NK-92 (cell line): ENCODE data around the gene HMGCL.

ENCODE experiments used
- DNase-seq: peaks from one replicate; lab custom pipeline; 2025; ENCODE audit not compliant: unreplicated experiment; lab: John Stamatoyannopoulos, UW

The HMGCL gene

GRCh38 chr1:23779826-23780371, 45.3 kb downstream of the HMGCL start:
- no peak for DNase-seq

GRCh38 chr1:23777979-23778814, 47.0 kb downstream of the HMGCL start, which contains the start of gene PITHD1:
PITHD1 (plus strand) TSS chr1:23778418; CDS start chr1:23778516, 98 bp downstream.
- DNase-seq = peak; percentile 15

GRCh38 chr1:23776217-23776616, 49.0 kb downstream of the HMGCL start:
- DNase-seq = no peak

- DNase-seq = no peak
These were observed 50.9 kb downstream of the HMGCL start for GRCh38 chr1:23774174-23774880.

GRCh38 chr1:23772854-23773242, 52.4 kb downstream of the HMGCL start:
- no peak for DNase-seq

- peak; percentile 31 for DNase-seq
These were observed 53.0 kb downstream of the HMGCL start for GRCh38 chr1:23772049-23772853.

- DNase-seq = no peak
These were observed 56.5 kb downstream of the HMGCL start for GRCh38 chr1:23768733-23769132.

- DNase-seq = no peak
These were observed 62.1 kb downstream of the HMGCL start for GRCh38 chr1:23763041-23763577.

- no peak for DNase-seq
These were observed 66.0 kb downstream of the HMGCL start for GRCh38 chr1:23759277-23759676.

- no peak for DNase-seq
These were observed 67.4 kb downstream of the HMGCL start for GRCh38 chr1:23757812-23758211.

- no peak for DNase-seq
These were observed 68.6 kb downstream of the HMGCL start for GRCh38 chr1:23756676-23757075.

- no peak for DNase-seq
These were observed 72.3 kb downstream of the HMGCL start for GRCh38 chr1:23752909-23753308.
